Nephron progenitor cell (in vitro differentiated cells): ENCODE results near the gene SMARCC2.

Experiments used
- DNase-seq: peaks from one replicate; pipeline ENCODE4 v3.0.0; 2021
- H3K27ac Mint-ChIP-seq: 2 replicates; pipeline ENCODE4 v1.8.0; 2021; ENCODE audit warnings: mild to moderate bottlenecking, moderate library complexity, mixed read lengths
- H3K27me3 Mint-ChIP-seq: 2 replicates; pipeline ENCODE4 v1.8.0; 2021; ENCODE audit warnings: mild to moderate bottlenecking, low read depth, mixed read lengths; ENCODE audit not compliant: poor library complexity
- H3K36me3 Mint-ChIP-seq: 2 replicates; pipeline ENCODE4 v1.8.0; 2021; ENCODE audit warnings: low read depth, mixed read lengths
- H3K4me1 Mint-ChIP-seq: 2 replicates; pipeline ENCODE4 v1.8.0; 2021; ENCODE audit warnings: mixed read lengths
- H3K4me3 Mint-ChIP-seq: 2 replicates; pipeline ENCODE4 v1.8.0; 2021; ENCODE audit warnings: mild to moderate bottlenecking, moderate library complexity, mixed read lengths
- H3K9me3 Mint-ChIP-seq: 2 replicates; pipeline ENCODE4 v1.8.0; 2021; ENCODE audit warnings: mild to moderate bottlenecking, moderate library complexity, mixed read lengths
- CTCF ChIP-seq: fragments of 200-600 bp; sonication (generic); IDR thresholded peaks from 2 replicates; pipeline ENCODE4 v1.5.0; 2021; ENCODE audit warnings: antibody characterized with exemption

SMARCC2 gene

DNA sequence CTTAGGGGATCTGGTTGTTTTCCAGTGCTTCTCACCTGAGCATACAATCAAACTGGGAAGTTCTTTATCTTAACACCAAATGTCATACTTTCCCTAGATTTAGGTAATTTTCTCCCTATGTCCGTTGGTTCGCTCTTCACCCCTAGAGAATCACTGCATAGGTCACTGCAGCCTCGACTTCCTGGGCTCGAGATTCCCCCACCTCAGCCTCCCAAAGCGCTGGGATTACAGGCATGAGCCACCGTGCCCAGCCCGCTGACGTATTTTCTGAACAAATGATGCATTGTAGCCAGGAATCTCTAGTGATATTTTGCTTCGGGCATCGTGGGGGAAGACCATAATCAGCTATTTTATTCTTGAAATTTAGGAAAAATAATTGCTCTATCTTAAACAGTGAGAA is 74.0 kb downstream of the SMARCC2 start:
- peaks cover 54% of the 10 kb centered on the region for H3K36me3 Mint-ChIP-seq
- H3K9me3 Mint-ChIP-seq = no peaks in the 10 kb centered on the region
- H3K27me3 Mint-ChIP-seq = peaks cover 10% of the 10 kb centered on the region
- no peak for TF ChIP-seq CTCF
- no peak for DNase-seq
- peaks cover 28% of the 10 kb centered on the region for H3K4me1 Mint-ChIP-seq
- peak overlapping the region; percentile 98 for H3K4me3 Mint-ChIP-seq
- H3K27ac Mint-ChIP-seq = no peak overlapping the region

DNA sequence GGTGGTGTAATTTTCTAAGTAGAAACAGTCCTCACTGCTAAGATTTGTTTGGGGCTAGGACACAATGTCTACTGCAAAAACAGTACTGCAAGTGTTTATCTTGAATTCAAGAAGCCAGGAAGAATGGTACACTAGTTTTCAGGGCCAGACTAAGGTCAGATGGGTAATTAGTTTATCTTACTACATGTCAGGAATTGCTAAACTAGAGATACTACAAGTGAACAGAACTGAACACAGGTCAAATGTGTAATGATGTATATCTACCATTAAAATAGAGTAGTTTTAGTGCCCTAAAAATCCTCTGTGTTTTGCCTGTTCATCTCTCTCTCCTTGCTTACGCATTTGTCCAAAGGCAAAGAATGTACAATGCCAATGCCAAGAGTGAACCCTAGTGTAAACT is 75.2 kb downstream of the SMARCC2 start:
- peaks cover 63% of the 10 kb centered on the region for H3K36me3 Mint-ChIP-seq
- no peak overlapping the region for H3K4me3 Mint-ChIP-seq
- H3K9me3 Mint-ChIP-seq = no peaks in the 10 kb centered on the region
- no peak for TF ChIP-seq CTCF
- DNase-seq = no peak
- H3K4me1 Mint-ChIP-seq = peaks cover 16% of the 10 kb centered on the region
- peak overlapping the region; percentile 4 for H3K27ac Mint-ChIP-seq
- peaks cover 10% of the 10 kb centered on the region for H3K27me3 Mint-ChIP-seq
